MM.1S (cell line): Measurements from ENCODE around the gene PNKP.

Experiments used
- DNase-seq: peaks from one replicate; pipeline ENCODE4 v3.0.0-alpha.2; 2015
- H2AFZ ChIP-seq: fragments of 300-600 bp; sonication (generic); 2 replicates; pipeline ENCODE4 v1.6.0; 2016; ENCODE audit warnings: antibody characterized with exemption, low read length
- H3F3A ChIP-seq: fragments of 300-600 bp; sonication (generic); 2 replicates; pipeline ENCODE4 v1.6.1; 2016; ENCODE audit warnings: mild to moderate bottlenecking, antibody characterized with exemption, low read length, moderate library complexity, mixed read lengths; ENCODE audit not compliant: insufficient read depth
- H3K27ac ChIP-seq: fragments of 300-600 bp; sonication (generic); 2 replicates; pipeline ENCODE4 v1.5.1; 2016; ENCODE audit warnings: mild to moderate bottlenecking, low read length
- H3K27me3 ChIP-seq: fragments of 300-600 bp; sonication (generic); replicated peaks from 2 replicates; pipeline ENCODE4 v1.6.0; 2016; ENCODE audit warnings: low read length; ENCODE audit not compliant: insufficient read depth
- H3K36me3 ChIP-seq: fragments of 300-600 bp; sonication (generic); replicated peaks from 2 replicates; pipeline ENCODE4 v1.6.1; 2016; ENCODE audit warnings: mild to moderate bottlenecking, low read length, mixed read lengths; ENCODE audit not compliant: insufficient read depth
- H3K4me1 ChIP-seq: fragments of 300-600 bp; sonication (generic); 2 replicates; pipeline ENCODE4 v1.6.1; 2016; ENCODE audit warnings: low read length, mixed read lengths
- H3K4me2 ChIP-seq: fragments of 300-600 bp; sonication (generic); 2 replicates; pipeline ENCODE4 v1.6.0; 2016; ENCODE audit warnings: low read depth, low read length
- H3K4me3 ChIP-seq: fragments of 300-600 bp; sonication (generic); 2 replicates; pipeline ENCODE4 v1.5.1; 2016; ENCODE audit warnings: low read length, mixed read lengths
- H3K79me2 ChIP-seq: fragments of 300-600 bp; sonication (generic); 2 replicates; pipeline ENCODE4 v1.6.1; 2016; ENCODE audit warnings: mixed run types, low read length, mixed read lengths
- H3K9ac ChIP-seq: fragments of 300-600 bp; sonication (generic); 2 replicates; pipeline ENCODE4 v1.6.1; 2016; ENCODE audit warnings: low read length, mixed read lengths
- H3K9me2 ChIP-seq: fragments of 300-600 bp; sonication (generic); replicated peaks from 2 replicates; pipeline ENCODE4 v1.6.1; 2016; ENCODE audit warnings: mild to moderate bottlenecking, low read length, mixed read lengths; ENCODE audit not compliant: insufficient read depth
- H3K9me3 ChIP-seq: fragments of 300-600 bp; sonication (generic); replicated peaks from 2 replicates; pipeline ENCODE4 v1.6.1; 2016; ENCODE audit warnings: mild to moderate bottlenecking, low read length, mixed read lengths; ENCODE audit not compliant: insufficient read depth
- H4K20me1 ChIP-seq: fragments of 300-600 bp; sonication (generic); 2 replicates; pipeline ENCODE4 v1.6.1; 2016; ENCODE audit warnings: mild to moderate bottlenecking, low read length, moderate library complexity, mixed read lengths; ENCODE audit not compliant: insufficient read depth
- CTCF ChIP-seq: fragments of 300-600 bp; sonication (generic); IDR thresholded peaks from 2 replicates; pipeline ENCODE4 v1.5.1; 2016; ENCODE audit warnings: antibody characterized with exemption, low read length, mixed read lengths
- EZH2 ChIP-seq: fragments of 300-600 bp; sonication (generic); optimal IDR thresholded peaks from 2 replicates; pipeline ENCODE3; 2017; ENCODE audit warnings: low read depth, mild to moderate bottlenecking, antibody characterized with exemption, low read length, mixed read lengths
- EZH2phosphoT487 ChIP-seq: fragments of 300-600 bp; sonication (generic); IDR thresholded peaks from 2 replicates; pipeline ENCODE4 v1.6.1; 2018; ENCODE audit warnings: antibody characterized with exemption, low read length

The PNKP gene

GRCh38 chr19:49887665-49888509 lies 20.5 kb upstream of the PNKP start:
- Histone ChIP-seq H3K36me3 (no peaks in the 10 kb centered on the region; the same call in 1 of the 2 replicates), H3K9ac (no peak overlapping the region), H3K4me1 (no peaks in the 10 kb centered on the region), H2AFZ (no peak overlapping the region), H3F3A (no peaks in the 10 kb centered on the region), H3K9me3 (no peaks in the 10 kb centered on the region), H3K27me3 (peaks cover 5% of the 10 kb centered on the region; the same call in 1 of the 2 replicates), H4K20me1 (no peaks in the 10 kb centered on the region), H3K79me2 (no peaks in the 10 kb centered on the region), H3K27ac (no peak overlapping the region), H3K9me2 (no peaks in the 10 kb centered on the region), H3K4me2 (no peak overlapping the region), H3K4me3 (no peak overlapping the region)
- DNase-seq = no peak
- TF ChIP-seq EZH2 = no peak

DNA sequence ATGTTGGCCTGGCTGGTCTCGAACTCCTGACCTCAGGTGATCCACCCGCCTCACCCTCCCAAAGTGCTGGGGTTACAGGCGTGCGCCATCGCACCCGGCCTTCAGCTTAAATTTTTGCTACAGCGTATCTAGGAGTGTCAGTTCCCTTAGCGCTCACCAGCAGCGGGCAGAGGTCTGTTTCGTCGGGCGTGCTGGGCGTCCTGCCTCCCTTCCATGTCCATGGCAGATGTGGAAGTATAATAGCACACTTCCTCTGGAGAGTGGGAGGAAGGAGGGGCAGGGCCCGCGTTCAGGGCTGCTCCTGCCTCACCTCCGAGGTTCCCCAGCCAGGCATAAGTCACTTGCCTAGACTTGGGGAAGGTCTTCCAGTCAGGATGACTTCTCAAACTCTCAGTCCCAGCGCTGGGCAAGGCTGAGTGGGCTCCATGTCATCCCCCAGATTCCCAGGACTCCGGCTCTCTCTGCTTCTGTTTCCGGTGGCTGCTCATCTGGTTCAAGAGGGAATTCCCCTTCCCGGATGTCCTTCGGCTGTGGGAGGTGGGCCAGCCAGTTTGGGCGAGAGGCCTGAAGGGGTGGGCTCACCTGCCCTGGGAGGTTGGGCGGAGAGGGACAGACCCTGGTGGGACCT lies 19.8 kb upstream of the PNKP start:
- Histone ChIP-seq H3K36me3 (no peaks in the 10 kb centered on the region; the same call in 1 of the 2 replicates), H3K79me2 (no peaks in the 10 kb centered on the region), H3K27ac (no peak overlapping the region), H3K4me2 (no peak overlapping the region), H2AFZ (no peak overlapping the region), H3K9me2 (no peaks in the 10 kb centered on the region), H3K4me3 (no peak overlapping the region), H3K4me1 (no peaks in the 10 kb centered on the region), H3K27me3 (peaks cover 5% of the 10 kb centered on the region; the same call in 1 of the 2 replicates), H3F3A (no peaks in the 10 kb centered on the region), H3K9me3 (no peaks in the 10 kb centered on the region), H3K9ac (no peak overlapping the region), H4K20me1 (no peaks in the 10 kb centered on the region)
- TF ChIP-seq CTCF (no peak), EZH2 (no peak), EZH2phosphoT487 (no peak)
- DNase-seq = no peak

GRCh38 chr19:49884760-49885159 lies 17.4 kb upstream of the PNKP start:
- no peaks in the 10 kb centered on the region for H3F3A ChIP-seq
- H2AFZ ChIP-seq = no peak overlapping the region
- no peaks in the 10 kb centered on the region; the same call in 1 of the 2 replicates for H3K36me3 ChIP-seq
- no peak overlapping the region for H3K27ac ChIP-seq
- H3K4me1 ChIP-seq = no peaks in the 10 kb centered on the region
- H4K20me1 ChIP-seq = no peaks in the 10 kb centered on the region
- H3K4me2 ChIP-seq = no peak overlapping the region
- H3K9ac ChIP-seq = no peak overlapping the region
- H3K4me3 ChIP-seq = no peak overlapping the region
- TF ChIP-seq EZH2 = no peak
- no peak for TF ChIP-seq CTCF
- no peak for TF ChIP-seq EZH2phosphoT487
- H3K9me2 ChIP-seq = no peaks in the 10 kb centered on the region
- H3K79me2 ChIP-seq = no peaks in the 10 kb centered on the region
- DNase-seq = no peak
- H3K9me3 ChIP-seq = no peaks in the 10 kb centered on the region
- H3K27me3 ChIP-seq = no peaks in the 10 kb centered on the region

DNA sequence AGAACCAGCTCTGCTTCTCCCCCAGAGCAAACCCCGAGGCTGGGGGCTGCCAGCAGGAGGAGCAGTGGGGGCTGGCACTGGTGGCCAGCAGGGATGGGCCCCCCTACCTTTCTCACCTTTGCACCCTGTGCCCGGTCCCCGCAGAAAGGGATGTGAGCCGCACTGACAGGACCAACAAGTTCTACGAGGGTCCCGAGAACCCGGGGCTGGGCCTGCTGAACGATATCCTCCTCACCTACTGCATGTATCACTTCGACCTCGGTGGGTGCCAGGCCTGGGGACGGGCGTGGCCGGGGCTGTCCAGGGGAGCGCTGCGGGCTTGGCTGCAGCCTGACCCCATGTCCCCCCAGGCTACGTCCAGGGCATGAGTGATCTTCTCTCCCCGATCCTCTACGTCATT lies 16.7 kb upstream of the PNKP start:
- H3K4me1 ChIP-seq = no peaks in the 10 kb centered on the region
- H3K36me3 ChIP-seq = no peaks in the 10 kb centered on the region; the same call in 1 of the 2 replicates

More for the DNA sequence above, 16.7 kb upstream of the PNKP start:
- Histone ChIP-seq H3K4me2 (no peak overlapping the region), H2AFZ (no peak overlapping the region), H4K20me1 (no peaks in the 10 kb centered on the region), H3K9me2 (no peaks in the 10 kb centered on the region), H3K9me3 (no peaks in the 10 kb centered on the region), H3K27ac (no peak overlapping the region), H3K79me2 (peaks cover 4% of the 10 kb centered on the region), H3K27me3 (no peaks in the 10 kb centered on the region), H3K4me3 (no peak overlapping the region), H3F3A (peaks cover 3% of the 10 kb centered on the region; the same call in 1 of the 2 replicates), H3K9ac (no peak overlapping the region)
- DNase-seq = no peak
- TF ChIP-seq EZH2 (no peak), EZH2phosphoT487 (no peak), CTCF (no peak)
